Measurements from ENCODE around the gene CCKAR.

The CCKAR gene

DNA sequence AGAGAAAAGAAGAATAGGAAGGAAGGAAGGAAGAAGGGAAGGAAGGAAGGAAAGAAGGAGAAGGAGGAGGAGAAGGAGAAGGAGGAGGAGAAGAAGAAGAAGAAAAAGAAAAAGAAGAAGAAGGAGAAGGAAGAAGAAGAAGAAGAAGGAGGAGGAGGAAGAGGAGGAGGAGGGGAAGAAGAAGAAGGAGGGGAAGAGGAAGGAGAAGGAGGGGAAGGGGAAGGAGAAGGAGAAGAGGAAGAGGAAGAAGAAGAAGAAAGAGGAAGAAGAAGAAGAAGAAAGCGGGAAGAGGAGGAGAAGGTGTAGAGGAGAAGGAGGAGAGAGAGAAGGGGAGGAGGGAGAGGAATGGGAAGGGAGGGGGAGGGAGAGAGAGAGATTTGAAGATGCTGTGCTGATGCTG lies 22.6 kb downstream of the CCKAR start:
- Histone ChIP-seq H3K79me2 (ENCODE audit: insufficient read depth, low read length) (no peaks in the 10 kb centered on the region), H3K27me3 (ENCODE audit: insufficient read depth, low read length) (no peaks in the 10 kb centered on the region), H4K20me1 (ENCODE audit: insufficient read depth, low read length) (no peaks in the 10 kb centered on the region), H3F3A (ENCODE audit: insufficient read depth, low read length) (no peaks in the 10 kb centered on the region), H3K36me3 (ENCODE audit: insufficient read depth, low read length) (no peaks in the 10 kb centered on the region), H2AFZ (ENCODE audit: low read length) (no peak overlapping the region), H3K27ac (ENCODE audit: low read depth, low read length, poor library complexity, severe bottlenecking) (no peak overlapping the region), H3K4me2 (ENCODE audit: low read length) (no peak overlapping the region), H3K4me1 (ENCODE audit: insufficient read depth, low read length, severe bottlenecking) (no peaks in the 10 kb centered on the region), H3K4me3 (ENCODE audit: low read depth, low read length, poor library complexity, severe bottlenecking) (no peak overlapping the region), H3K9ac (ENCODE audit: low read length) (no peak overlapping the region), H3K9me2 (ENCODE audit: low read depth, low read length) (no peaks in the 10 kb centered on the region), H3K9me3 (ENCODE audit: low read length) (no peaks in the 10 kb centered on the region)
- TF ChIP-seq, protein P1, sequence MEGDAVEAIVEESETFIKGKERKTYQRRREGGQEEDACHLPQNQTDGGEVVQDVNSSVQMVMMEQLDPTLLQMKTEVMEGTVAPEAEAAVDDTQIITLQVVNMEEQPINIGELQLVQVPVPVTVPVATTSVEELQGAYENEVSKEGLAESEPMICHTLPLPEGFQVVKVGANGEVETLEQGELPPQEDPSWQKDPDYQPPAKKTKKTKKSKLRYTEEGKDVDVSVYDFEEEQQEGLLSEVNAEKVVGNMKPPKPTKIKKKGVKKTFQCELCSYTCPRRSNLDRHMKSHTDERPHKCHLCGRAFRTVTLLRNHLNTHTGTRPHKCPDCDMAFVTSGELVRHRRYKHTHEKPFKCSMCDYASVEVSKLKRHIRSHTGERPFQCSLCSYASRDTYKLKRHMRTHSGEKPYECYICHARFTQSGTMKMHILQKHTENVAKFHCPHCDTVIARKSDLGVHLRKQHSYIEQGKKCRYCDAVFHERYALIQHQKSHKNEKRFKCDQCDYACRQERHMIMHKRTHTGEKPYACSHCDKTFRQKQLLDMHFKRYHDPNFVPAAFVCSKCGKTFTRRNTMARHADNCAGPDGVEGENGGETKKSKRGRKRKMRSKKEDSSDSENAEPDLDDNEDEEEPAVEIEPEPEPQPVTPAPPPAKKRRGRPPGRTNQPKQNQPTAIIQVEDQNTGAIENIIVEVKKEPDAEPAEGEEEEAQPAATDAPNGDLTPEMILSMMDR (IDR thresholded peaks at IDR 0.05; ENCODE audit: low read length): no peak
- TF ChIP-seq EZH2 (IDR thresholded peaks at IDR 0.05; ENCODE audit: borderline replicate concordance, low read length): no peak

DNA sequence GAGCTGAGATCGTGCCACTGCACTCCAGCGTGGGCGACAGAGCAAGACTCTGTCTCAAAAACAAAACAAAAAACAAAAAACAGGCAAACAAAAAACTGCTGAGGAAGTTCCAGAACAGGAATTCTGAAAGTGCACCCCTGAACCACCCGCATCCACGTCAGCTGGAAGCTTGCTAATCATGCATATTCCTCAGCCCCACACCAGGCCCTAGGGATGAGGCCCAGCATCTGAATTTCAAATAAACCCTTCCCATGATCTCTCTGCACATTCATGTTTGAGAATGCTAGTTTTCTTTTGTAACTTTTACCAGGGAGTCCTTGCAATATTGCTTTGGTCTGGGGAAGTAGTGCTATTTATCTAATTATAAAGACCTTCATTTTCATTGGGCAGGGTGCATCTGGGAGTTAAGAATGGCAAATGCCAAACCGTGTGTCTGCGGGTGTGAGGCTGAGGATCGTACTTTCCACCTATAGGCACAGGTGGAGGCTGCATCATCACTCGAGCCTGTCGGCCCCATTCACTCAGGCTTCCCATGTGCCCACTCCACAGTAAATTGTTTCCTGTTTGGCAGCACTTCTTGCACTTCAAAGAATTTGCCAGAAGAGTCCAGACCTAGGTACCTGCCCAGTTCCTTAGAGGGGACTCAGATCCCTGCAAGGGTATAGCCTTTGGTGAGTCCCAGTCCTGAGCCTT lies 23.6 kb downstream of the CCKAR start:
- no peaks in the 10 kb centered on the region for H3K79me2 ChIP-seq (ENCODE audit: insufficient read depth, low read length)
- no peak overlapping the region for H2AFZ ChIP-seq (ENCODE audit: low read length)
- H3K36me3 ChIP-seq (ENCODE audit: insufficient read depth, low read length): no peaks in the 10 kb centered on the region
- no peaks in the 10 kb centered on the region for H3F3A ChIP-seq (ENCODE audit: insufficient read depth, low read length)
- no peak for TF ChIP-seq EZH2 (IDR thresholded peaks at IDR 0.05; ENCODE audit: borderline replicate concordance, low read length)
- TF ChIP-seq, protein P1 (IDR thresholded peaks at IDR 0.05; ENCODE audit: low read length): no peak
- no peak overlapping the region for H3K27ac ChIP-seq (ENCODE audit: low read depth, low read length, poor library complexity, severe bottlenecking)
- no peaks in the 10 kb centered on the region for H3K9me2 ChIP-seq (ENCODE audit: low read depth, low read length)
- H3K27me3 ChIP-seq (ENCODE audit: insufficient read depth, low read length): no peaks in the 10 kb centered on the region
- H3K4me3 ChIP-seq (ENCODE audit: low read depth, low read length, poor library complexity, severe bottlenecking): no peak overlapping the region
- H3K9ac ChIP-seq (ENCODE audit: low read length): no peak overlapping the region
- no peaks in the 10 kb centered on the region for H3K4me1 ChIP-seq (ENCODE audit: insufficient read depth, low read length, severe bottlenecking)
- H3K9me3 ChIP-seq (ENCODE audit: low read length): no peaks in the 10 kb centered on the region
- H3K4me2 ChIP-seq (ENCODE audit: low read length): no peak overlapping the region
- H4K20me1 ChIP-seq (ENCODE audit: insufficient read depth, low read length): no peaks in the 10 kb centered on the region

DNA sequence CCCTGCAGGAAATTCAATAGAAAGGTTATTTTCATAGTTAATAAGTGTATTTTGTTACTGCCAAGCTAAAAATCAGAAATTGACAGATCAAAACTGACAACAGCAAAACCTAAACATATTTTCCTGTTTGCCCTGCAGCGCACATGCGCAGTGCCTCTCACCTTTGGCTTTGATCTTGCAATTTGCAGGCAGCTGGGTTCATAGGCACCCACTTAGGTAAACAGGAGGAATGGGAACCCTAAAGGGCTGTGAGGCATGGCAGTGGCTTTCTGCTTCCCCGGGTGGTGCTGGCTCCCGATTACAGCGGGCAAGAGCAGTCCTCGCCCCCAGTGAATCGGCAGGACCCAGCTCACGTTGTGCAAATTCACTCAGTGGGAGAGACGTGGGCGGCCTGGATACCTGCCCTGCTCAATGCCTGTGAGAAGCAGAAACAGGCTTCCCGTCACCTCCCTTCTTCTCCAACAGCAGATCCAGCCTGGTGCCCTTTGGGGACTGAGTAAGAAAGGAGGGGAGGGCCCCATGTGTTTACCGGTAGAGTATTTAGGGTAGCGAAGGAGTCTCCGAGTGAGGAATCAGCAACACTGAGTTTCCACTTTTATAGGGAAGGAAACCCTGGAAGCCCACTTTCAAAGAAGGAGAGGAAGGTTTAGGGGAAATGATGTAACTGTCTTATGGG lies 25.7 kb downstream of the CCKAR start:
- no peak overlapping the region for H3K27ac ChIP-seq (ENCODE audit: low read depth, low read length, poor library complexity, severe bottlenecking)
- no peaks in the 10 kb centered on the region for H3F3A ChIP-seq (ENCODE audit: insufficient read depth, low read length)
- H3K27me3 ChIP-seq (ENCODE audit: insufficient read depth, low read length): no peaks in the 10 kb centered on the region
- no peak for TF ChIP-seq EZH2 (IDR thresholded peaks at IDR 0.05; ENCODE audit: borderline replicate concordance, low read length)
- TF ChIP-seq, protein P1 (IDR thresholded peaks at IDR 0.05; ENCODE audit: low read length): no peak
- no peaks in the 10 kb centered on the region for H4K20me1 ChIP-seq (ENCODE audit: insufficient read depth, low read length)
- H3K9me2 ChIP-seq (ENCODE audit: low read depth, low read length): no peaks in the 10 kb centered on the region
- H3K9ac ChIP-seq (ENCODE audit: low read length): no peak overlapping the region
- no peak overlapping the region for H3K4me2 ChIP-seq (ENCODE audit: low read length)
- H3K9me3 ChIP-seq (ENCODE audit: low read length): no peaks in the 10 kb centered on the region
- no peaks in the 10 kb centered on the region for H3K79me2 ChIP-seq (ENCODE audit: insufficient read depth, low read length)
- H2AFZ ChIP-seq (ENCODE audit: low read length): no peak overlapping the region
- no peak overlapping the region for H3K4me3 ChIP-seq (ENCODE audit: low read depth, low read length, poor library complexity, severe bottlenecking)
- no peaks in the 10 kb centered on the region for H3K4me1 ChIP-seq (ENCODE audit: insufficient read depth, low read length, severe bottlenecking)
- no peaks in the 10 kb centered on the region for H3K36me3 ChIP-seq (ENCODE audit: insufficient read depth, low read length)

All from OCI-LY1 (cell line).